Left ventricle myocardium inferior (tissue), 1 donor: ENCODE data around the gene GNG12. TPM values are rescaled to one million over a fixed set of nuclear protein-coding genes. Genes with fewer than 3 reads are reported as not detected.

ENCODE experiments used
- DNase-seq: peaks from one replicate; pipeline ENCODE4 v3.0.0-alpha.2; 2020
- H3K27ac ChIP-seq: fragments of 200-600 bp; replicated peaks from 2 replicates; pipeline ENCODE4 v1.8.0; 2021
- H3K27me3 ChIP-seq: fragments of 200-600 bp; 2 replicates; pipeline ENCODE4 v1.8.0; 2021; ENCODE audit warnings: low read depth
- H3K36me3 ChIP-seq: fragments of 200-600 bp; 2 replicates; pipeline ENCODE4 v1.8.0; 2021
- H3K4me1 ChIP-seq: fragments of 200-600 bp; 2 replicates; pipeline ENCODE4 v1.8.0; 2021
- H3K4me3 ChIP-seq: fragments of 200-600 bp; 2 replicates; pipeline ENCODE4 v1.8.0; 2021; ENCODE audit warnings: mild to moderate bottlenecking, moderate library complexity
- H3K9me3 ChIP-seq: fragments of 200-600 bp; replicated peaks from 2 replicates; pipeline ENCODE4 v1.8.0; 2021
- CTCF ChIP-seq: fragments of 200-600 bp; IDR thresholded peaks from 2 replicates; pipeline ENCODE4 v1.8.0; 2021; ENCODE audit warnings: antibody characterized with exemption, mild to moderate bottlenecking, borderline replicate concordance
- intact Hi-C: fragments of 100-400 bp; cut with micrococcal nuclease; formaldehyde crosslinking; loops from one replicate; pipeline ENCODE4 v1.11.0; 2022
- total RNA-seq: library from RNA; stranded (reverse); fragmentation: NEBNext Ultra II Directional; extraction: Animal tissue kit (Norgen Biotek cat#: 25700); gene quantifications from one replicate; pipeline ENCODE4 v1.2.1, GENCODE V29; 2021
- donor health status: DM: no; HTN: yes; CAD: no; lungs with severe emphysema.

GNG12 gene
- total RNA-seq, 1 donor from 2014 or later: 35.1 TPM

GRCh38 chr1:67816095-67816475 is 17.2 kb downstream of the GNG12 start:
- H3K36me3 ChIP-seq: no peaks in the 10 kb centered on the region
- H3K4me3 ChIP-seq: no peak overlapping the region
- no peak overlapping the region for H3K27ac ChIP-seq
- no peaks in the 10 kb centered on the region for H3K27me3 ChIP-seq
- H3K9me3 ChIP-seq: peaks cover 5% of the 10 kb centered on the region
- H3K4me1 ChIP-seq: peaks cover 52% of the 10 kb centered on the region
- intact Hi-C loops: no loop called here
- TF ChIP-seq CTCF: no peak
- no peak for DNase-seq

- H3K27me3 ChIP-seq: no peaks in the 10 kb centered on the region
- intact Hi-C loops: no loop called here
- H3K4me1 ChIP-seq: peaks cover 52% of the 10 kb centered on the region
- TF ChIP-seq CTCF: no peak
- no peaks in the 10 kb centered on the region for H3K36me3 ChIP-seq
- DNase-seq: no peak
- H3K9me3 ChIP-seq: peaks cover 5% of the 10 kb centered on the region
- peak overlapping the region; percentile 72 for H3K27ac ChIP-seq
- no peak overlapping the region for H3K4me3 ChIP-seq
Observed at GRCh38 chr1:67815303-67816094, 17.8 kb downstream of the GNG12 start.

GRCh38 chr1:67814121-67814772 is 19.0 kb downstream of the GNG12 start:
- no peak for DNase-seq
- Histone ChIP-seq H3K9me3 (peaks cover 5% of the 10 kb centered on the region), H3K4me3 (no peak overlapping the region), H3K27me3 (no peaks in the 10 kb centered on the region), H3K36me3 (no peaks in the 10 kb centered on the region), H3K27ac (peak overlapping the region; percentile 72), H3K4me1 (peaks cover 52% of the 10 kb centered on the region)
- intact Hi-C loops: no loop called here
- TF ChIP-seq CTCF: no peak

GRCh38 chr1:67812226-67812625 is 21.0 kb downstream of the GNG12 start:
- no peak for TF ChIP-seq CTCF
- intact Hi-C loops: no loop called here
- Histone ChIP-seq H3K4me3 (no peak overlapping the region), H3K27me3 (no peaks in the 10 kb centered on the region), H3K27ac (peak overlapping the region; percentile 21), H3K36me3 (no peaks in the 10 kb centered on the region), H3K4me1 (peaks cover 57% of the 10 kb centered on the region), H3K9me3 (peaks cover 5% of the 10 kb centered on the region)
- no peak for DNase-seq

GRCh38 chr1:67811781-67812180 is 21.5 kb downstream of the GNG12 start:
- no peak for DNase-seq
- H3K9me3 ChIP-seq: peaks cover 2% of the 10 kb centered on the region
- H3K36me3 ChIP-seq: no peaks in the 10 kb centered on the region
- intact Hi-C loops: no loop called here
- no peaks in the 10 kb centered on the region for H3K27me3 ChIP-seq
- peak overlapping the region; percentile 21 for H3K27ac ChIP-seq
- H3K4me1 ChIP-seq: peaks cover 57% of the 10 kb centered on the region
- no peak for TF ChIP-seq CTCF
- H3K4me3 ChIP-seq: no peak overlapping the region
